Astrocyte of the hippocampus (primary cell): Measurements from ENCODE around the gene KLHL17.
"Not testable (repeated sequence)": the region's sequence is repeated elsewhere in the genome, so short reads cannot be mapped to it uniquely, and the experiment has no call there.

Experiments
- DNase-seq: peaks from one replicate; pipeline ENCODE4 v3.0.0; 2011; ENCODE audit warnings: low read depth, low spot score

The KLHL17 gene

DNA sequence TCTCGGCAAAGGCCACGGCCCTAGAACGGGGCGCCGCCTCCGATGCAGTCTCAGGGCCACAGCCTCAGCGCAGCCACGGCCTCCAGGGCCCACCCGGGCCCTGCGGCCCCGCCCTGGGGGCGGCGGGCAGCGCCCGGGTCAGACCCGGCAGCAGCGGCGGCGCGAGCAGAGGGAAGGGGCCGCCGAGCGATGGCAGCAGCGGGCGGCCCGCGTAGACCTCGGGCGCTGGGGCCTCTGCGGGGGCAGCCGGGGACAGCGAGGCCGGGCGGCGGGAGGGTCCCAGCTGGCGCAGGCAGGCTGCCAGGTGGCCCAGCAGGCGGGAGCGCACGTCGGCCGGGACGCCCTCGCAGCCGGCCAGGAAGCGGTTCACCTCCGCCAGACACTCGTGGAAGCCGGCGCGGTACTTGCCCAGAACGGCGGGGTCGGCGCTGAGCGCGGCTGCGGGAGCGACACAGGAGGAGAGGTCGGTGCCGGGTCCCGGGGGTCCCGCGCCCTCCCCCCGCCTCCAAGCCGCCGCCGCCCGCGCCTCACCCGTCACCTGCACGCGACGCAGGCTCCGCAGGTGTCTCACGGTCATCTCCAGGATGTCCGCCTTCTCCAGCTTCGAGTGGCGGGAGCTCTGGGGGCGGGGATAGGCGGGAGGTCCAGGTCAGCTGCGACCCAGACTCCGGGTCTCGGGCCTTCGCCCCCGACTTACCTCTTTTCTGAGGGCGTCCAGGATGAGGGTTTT is 38.8 kb downstream of the KLHL17 start:
- DNase-seq: peak; percentile 66

GRCh38 chr1:999725-1000356 is 39.5 kb downstream of the KLHL17 start, which contains the start of gene HES4:
Gene HES4 (minus strand): TSS chr1:1000097. CDS start chr1:999973, 124 bp downstream.
- peak; percentile 98 for DNase-seq

DNA sequence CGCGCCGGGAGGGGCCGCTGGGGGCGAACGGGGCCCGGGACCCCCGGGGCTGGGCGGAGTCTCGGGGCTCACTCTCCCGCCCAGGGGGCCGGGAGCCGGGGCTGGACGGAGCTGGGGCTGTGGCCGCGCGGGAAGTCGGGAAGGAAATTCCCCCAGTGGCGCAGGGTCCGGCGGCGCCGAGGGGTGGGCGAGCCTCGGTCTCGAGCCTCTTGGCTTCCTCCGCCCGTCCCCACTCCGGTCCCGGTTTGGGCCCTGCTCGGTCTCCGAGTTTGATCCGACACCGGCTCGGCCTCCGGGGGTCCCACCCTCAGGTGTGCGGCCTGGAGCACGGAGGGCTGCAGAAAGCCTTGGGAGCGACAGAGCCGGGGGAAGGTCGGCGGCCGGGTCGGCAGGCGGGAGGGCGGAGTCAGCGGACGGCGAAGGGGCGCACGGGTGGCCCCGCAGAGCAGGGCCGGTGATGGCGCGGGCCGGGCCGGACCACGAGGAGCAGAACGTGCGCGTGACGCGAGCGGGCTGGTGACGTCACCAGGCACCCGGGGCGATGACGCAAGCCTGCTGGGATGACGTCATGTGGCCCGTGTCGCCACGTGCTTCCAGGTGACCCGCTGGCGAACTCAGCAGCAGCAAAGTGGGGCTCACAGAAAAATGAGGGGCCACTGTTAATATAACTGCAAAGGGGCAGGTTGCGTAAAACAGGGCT is 40.1 kb downstream of the KLHL17 start:
- peak; percentile 95 for DNase-seq

GRCh38 chr1:1001057-1001783 is 40.8 kb downstream of the KLHL17 start:
- no peak for DNase-seq

- no peak for DNase-seq
These were observed 43.4 kb downstream of the KLHL17 start for GRCh38 chr1:1003618-1004419.

- DNase-seq: no peak
These were observed 44.0 kb downstream of the KLHL17 start for GRCh38 chr1:1004420-1004779.

- DNase-seq: peak; percentile 72
These were observed 44.7 kb downstream of the KLHL17 start for GRCh38 chr1:1004780-1005697.

GRCh38 chr1:1005774-1006304 is 45.5 kb downstream of the KLHL17 start:
- no peak for DNase-seq

- no peak for DNase-seq
These were observed 46.1 kb downstream of the KLHL17 start for GRCh38 chr1:1006305-1007159.

DNA sequence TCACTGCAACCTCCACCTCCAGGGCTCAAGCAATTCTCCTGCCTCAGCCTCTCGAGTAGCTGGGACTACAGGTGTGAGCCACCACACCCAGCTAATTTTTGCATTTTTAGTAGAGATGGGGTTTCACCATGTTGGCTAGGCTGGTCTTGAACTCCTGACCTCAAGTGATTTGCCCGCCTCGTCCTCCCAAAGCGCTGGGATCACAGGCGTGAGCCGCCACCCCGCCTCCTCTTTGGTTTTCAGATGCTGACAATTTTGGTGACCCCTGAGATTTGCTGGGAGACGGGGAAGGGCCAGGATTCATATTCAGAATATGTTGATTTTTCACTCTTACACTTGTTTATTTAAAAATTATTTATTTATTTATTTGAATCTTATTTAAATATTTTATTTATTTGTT is 49.7 kb downstream of the KLHL17 start:
- DNase-seq: not testable (repeated sequence)

GRCh38 chr1:1011396-1011949 is 51.1 kb downstream of the KLHL17 start:
- DNase-seq: no peak

- not testable (repeated sequence) for DNase-seq
These were observed 52.3 kb downstream of the KLHL17 start for GRCh38 chr1:1012736-1013104.

DNA sequence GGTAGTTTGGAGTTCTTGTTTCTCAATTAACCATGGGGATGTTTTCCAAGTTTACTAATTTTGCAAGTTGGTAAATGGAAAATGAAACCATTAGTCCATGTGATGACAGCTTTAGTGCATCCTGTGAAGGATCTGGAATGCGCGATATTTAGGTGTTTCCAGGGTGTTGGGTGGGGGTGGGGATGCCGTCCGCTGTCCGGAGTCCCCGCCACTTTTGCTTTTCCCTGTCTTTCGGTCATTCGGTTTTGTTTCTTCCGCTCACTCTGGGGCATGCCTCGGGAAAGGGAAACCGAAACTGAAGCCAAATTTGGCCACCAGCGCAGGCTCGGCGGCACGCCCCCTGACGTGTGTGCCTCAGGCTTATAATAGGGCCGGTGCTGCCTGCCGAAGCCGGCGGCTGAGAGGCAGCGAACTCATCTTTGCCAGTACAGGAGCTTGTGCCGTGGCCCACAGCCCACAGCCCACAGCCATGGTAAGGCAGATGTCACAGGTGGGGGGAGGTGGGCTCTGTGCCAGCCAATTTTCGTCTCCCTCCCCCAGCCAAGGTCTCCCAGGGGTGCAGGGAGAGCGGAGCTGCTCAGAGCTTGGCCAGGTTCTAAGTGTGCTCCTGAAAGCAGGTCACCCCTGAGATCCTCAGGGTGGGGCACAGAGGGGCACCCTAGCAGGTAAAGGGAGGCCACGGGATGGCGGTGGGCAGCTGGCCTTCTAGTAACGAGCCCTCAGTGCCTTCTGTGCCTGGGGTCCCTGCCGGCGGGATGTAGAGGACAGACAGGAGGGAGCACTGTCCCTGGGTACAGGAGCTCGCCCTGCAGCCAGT is 52.9 kb downstream of the KLHL17 start, which contains the start of gene ISG15:
TSS of gene ISG15 (plus strand) at position 393 of the 817 bp plus-strand sequence. CDS start at position 470, 77 bp downstream.
- peak; percentile 96 for DNase-seq

- DNase-seq: no peak
These were observed 53.7 kb downstream of the KLHL17 start for GRCh38 chr1:1013922-1014648.

- DNase-seq: peak; percentile 48
These were observed 54.7 kb downstream of the KLHL17 start for GRCh38 chr1:1014799-1015681.
